ENCODE data around the gene FBXO46.

FBXO46 gene

GRCh38 chr19:45670670-45671453 lies 59.8 kb downstream of the FBXO46 start:
- Histone ChIP-seq H3K27me3 (ENCODE audit: insufficient read depth, poor library complexity, severe bottlenecking) (peaks cover 17% of the 10 kb centered on the region), H3K4me3 (replicated peaks; ENCODE audit: insufficient read depth, low read length) (no peak overlapping the region), H3K27ac (replicated peaks) (no peak overlapping the region)
- DNase-seq (ENCODE audit: low read depth in 1 of 2, low spot score in 1 of 2) = peak in 1 of 2 experiments; percentile 43
- TF ChIP-seq GABPA (IDR thresholded peaks at IDR 0.05; ENCODE audit: low read depth) (no peak), SPI1 (IDR thresholded peaks at IDR 0.05; ENCODE audit: borderline replicate concordance, low read depth) (no peak), REST (IDR thresholded peaks at IDR 0.05; ENCODE audit: insufficient replicate concordance, low read depth) (no peak), CTCF (IDR thresholded peaks at IDR 0.05; ENCODE audit: insufficient read depth, low read length) (no peak), POLR2AphosphoS5 (IDR thresholded peaks at IDR 0.05; ENCODE audit: low read depth) (no peak)

- Histone ChIP-seq H3K27me3 (ENCODE audit: insufficient read depth, poor library complexity, severe bottlenecking) (peaks cover 12% of the 10 kb centered on the region), H3K4me3 (replicated peaks; ENCODE audit: insufficient read depth, low read length) (peak overlapping the region; percentile 48), H3K27ac (replicated peaks) (no peak overlapping the region)
- DNase-seq (ENCODE audit: low read depth in 1 of 2, low spot score in 1 of 2) = peak in 1 of 2 experiments; percentile 32
- no peak for TF ChIP-seq CTCF (IDR thresholded peaks at IDR 0.05; ENCODE audit: insufficient read depth, low read length)
- no peak for TF ChIP-seq GABPA (IDR thresholded peaks at IDR 0.05; ENCODE audit: low read depth)
- no peak for TF ChIP-seq POLR2AphosphoS5 (IDR thresholded peaks at IDR 0.05; ENCODE audit: low read depth)
- TF ChIP-seq SPI1 (IDR thresholded peaks at IDR 0.05; ENCODE audit: borderline replicate concordance, low read depth) = no peak
- no peak for TF ChIP-seq REST (IDR thresholded peaks at IDR 0.05; ENCODE audit: insufficient replicate concordance, low read depth)
Measured at GRCh38 chr19:45668342-45668871, 62.3 kb downstream of the FBXO46 start.

- H3K27me3 ChIP-seq (ENCODE audit: insufficient read depth, poor library complexity, severe bottlenecking) = peaks cover 12% of the 10 kb centered on the region
- peak within 1 kb of the TSS; percentile 48 for H3K4me3 ChIP-seq (replicated peaks; ENCODE audit: insufficient read depth, low read length)
- DNase-seq (ENCODE audit: low read depth in 1 of 2, low spot score in 1 of 2) = peak in 1 of 2 experiments; percentile 63
- no peak within 1 kb of the TSS for H3K27ac ChIP-seq (replicated peaks)
- TF ChIP-seq POLR2AphosphoS5 (IDR thresholded peaks at IDR 0.05; ENCODE audit: low read depth) (no peak), REST (IDR thresholded peaks at IDR 0.05; ENCODE audit: insufficient replicate concordance, low read depth) (no peak), GABPA (IDR thresholded peaks at IDR 0.05; ENCODE audit: low read depth) (no peak), CTCF (IDR thresholded peaks at IDR 0.05; ENCODE audit: insufficient read depth, low read length) (no peak), SPI1 (IDR thresholded peaks at IDR 0.05; ENCODE audit: borderline replicate concordance, low read depth) (no peak)
Measured at GRCh38 chr19:45667620-45668341, 62.9 kb downstream of the FBXO46 start, which contains the start of gene GIPR. Gene GIPR, plus strand, starts transcription at chr19:45668221. Its CDS starts 1,300 bp downstream, at chr19:45669521.
